A549 (cell line): ENCODE data around the gene ARHGAP23. TPM values are rescaled to one million over a fixed set of nuclear protein-coding genes. Genes with fewer than 3 reads are reported as not detected.

Source experiments
- ATAC-seq, 2 experiments: fragments of 200-7000 bp in 1 of 2; fragments of >200 bp in 1 of 2; cut with Nextera tagmentation in 1 of 2; cut with Tn5 transposase in 1 of 2; 3 replicates each; pipeline versions ENCODE4 v1.8.0 to v1.9.1; 2018 to 2020; ENCODE audit warnings: mild to moderate bottlenecking in 1 of 2, moderate library complexity in 1 of 2
- CTCF ChIA-PET: fragments of 300-600 bp; sonication (Branson Sonifier 250); formaldehyde crosslinking; extraction: SDS; loops from one replicate; lab custom pipeline; 2021; ENCODE audit warnings: antibody characterized with exemption, inconsistent platforms; lab: Yijun Ruan, JAX
- POLR2A ChIA-PET: fragments of 350-600 bp; formaldehyde crosslinking; extraction: SDS; loops from one replicate; lab custom pipeline; 2021; ENCODE audit warnings: antibody characterized with exemption, inconsistent platforms; lab: Yijun Ruan, JAX
- DNase-seq, 2 experiments: peaks; one replicate each; pipeline versions ENCODE4 v3.0.0 to v3.0.0-alpha.2; 2011 to 2016; ENCODE audit warnings: low read depth in 1 of 2, low spot score in 1 of 2
- FAIRE-seq: peaks from 2 replicates; lab custom pipeline; 2011; peaks lifted over from hg19 to GRCh38; lab: Jason Lieb, UNC
- H3K27ac ChIP-seq, 2 experiments: fragments of >200 bp; sonication (Bioruptor Twin); formaldehyde crosslinking; 3 replicates each; pipeline ENCODE4 v1.5.1; 2016 to 2017
- H3K4me1 ChIP-seq: fragments of >200 bp; sonication (Bioruptor Twin); formaldehyde crosslinking; 3 replicates; pipeline ENCODE4 v1.6.1; 2016
- H3K4me2 ChIP-seq: fragments of >200 bp; sonication (Bioruptor Twin); formaldehyde crosslinking; 3 replicates; pipeline ENCODE4 v1.6.1; 2016
- H3K4me3 ChIP-seq: fragments of >200 bp; sonication (Bioruptor Twin); formaldehyde crosslinking; 3 replicates; pipeline ENCODE4 v1.5.1; 2016
- H3K9me3 ChIP-seq: fragments of >200 bp; sonication (Bioruptor Twin); formaldehyde crosslinking; 3 replicates; pipeline ENCODE4 v1.6.1; 2016
- CHD2 ChIP-seq: fragments of 150-350 bp; IDR thresholded peaks from 2 replicates; pipeline ENCODE4 v1.6.1; 2014; ENCODE audit warnings: low read length; ENCODE audit not compliant: partially characterized antibody
- EHF ChIP-seq: fragments of 250-450 bp; sonication (Bioruptor Pico); IDR thresholded peaks from 2 replicates; pipeline ENCODE4 v1.5.0; 2020; ENCODE audit warnings: mild to moderate bottlenecking
- EHMT2 ChIP-seq: fragments of 200-600 bp; sonication (generic); IDR thresholded peaks from 2 replicates; pipeline ENCODE4 v1.6.1; 2016; ENCODE audit warnings: antibody characterized with exemption, low read depth, mild to moderate bottlenecking, moderate library complexity
- FOSL2 ChIP-seq, 2 experiments: fragments of 450-650 bp in 1 of 2; fragments of >200 bp in 1 of 2; sonication (Bioruptor Twin) in 1 of 2; formaldehyde crosslinking; IDR thresholded peaks; 2 replicates each; pipeline versions ENCODE4 v1.5.0 to v1.6.1; 2016 to 2020; ENCODE audit warnings: mild to moderate bottlenecking in 1 of 2, moderate library complexity in 1 of 2
- HEYL ChIP-seq: fragments of 250-450 bp; sonication (Bioruptor Pico); IDR thresholded peaks from 2 replicates; pipeline ENCODE4 v1.8.0; 2021; ENCODE audit warnings: mild to moderate bottlenecking, moderate library complexity
- HOXB5 ChIP-seq: fragments of 250-450 bp; sonication (Bioruptor Pico); IDR thresholded peaks from 2 replicates; pipeline ENCODE4 v1.5.0; 2020; ENCODE audit warnings: mild to moderate bottlenecking, moderate library complexity
- JUNB ChIP-seq: fragments of >200 bp; sonication (Bioruptor Twin); formaldehyde crosslinking; IDR thresholded peaks from 2 replicates; pipeline ENCODE4 v1.6.1; 2016
- KDM1A ChIP-seq: fragments of 200-600 bp; sonication (generic); IDR thresholded peaks from 2 replicates; pipeline ENCODE4 v1.6.1; 2016; ENCODE audit warnings: low read depth, mild to moderate bottlenecking
- KDM5A ChIP-seq: fragments of 200-600 bp; sonication (generic); IDR thresholded peaks from 2 replicates; pipeline ENCODE4 v1.6.1; 2016; ENCODE audit warnings: antibody characterized with exemption, mild to moderate bottlenecking
- MAFK ChIP-seq: fragments of 450-650 bp; IDR thresholded peaks from 2 replicates; pipeline ENCODE4 v1.6.1; 2014; ENCODE audit not compliant: partially characterized antibody
- MYC ChIP-seq: IDR thresholded peaks from 2 replicates; pipeline ENCODE4 v1.6.1; 2012; ENCODE audit warnings: mild to moderate bottlenecking, inconsistent platforms, low read length, improper control_type of control experiment, borderline replicate concordance
- PHF8 ChIP-seq: fragments of 200-600 bp; sonication (generic); IDR thresholded peaks from 2 replicates; pipeline ENCODE4 v1.6.1; 2016; ENCODE audit warnings: low read depth, mild to moderate bottlenecking, antibody characterized with exemption, moderate library complexity, borderline replicate concordance
- POLR2A ChIP-seq: IDR thresholded peaks from 2 replicates; pipeline ENCODE4 v1.6.1; 2012; ENCODE audit warnings: mild to moderate bottlenecking, low read length
- POLR2AphosphoS2 ChIP-seq: conservative IDR thresholded peaks from 2 replicates; pipeline ENCODE4 v1.6.1; 2012; ENCODE audit warnings: low read length, improper control_type of control experiment, inconsistent platforms
- RAD21 ChIP-seq, 2 experiments: fragments of >200 bp in 1 of 2; sonication (Bioruptor Twin) in 1 of 2; formaldehyde crosslinking in 1 of 2; IDR thresholded peaks in 1 of 2; conservative IDR thresholded peaks in 1 of 2; 2 replicates in 1 of 2; 3 replicates in 1 of 2; pipeline ENCODE4 v1.6.1; 2012 to 2018; ENCODE audit warnings: inconsistent platforms in 1 of 2
- RFX5 ChIP-seq: fragments of 450-650 bp; IDR thresholded peaks from 2 replicates; pipeline ENCODE4 v1.7.1; 2014; ENCODE audit warnings: antibody characterized with exemption, mild to moderate bottlenecking, moderate library complexity
- RNF2 ChIP-seq: fragments of 200-600 bp; sonication (generic); IDR thresholded peaks from 2 replicates; pipeline ENCODE4 v1.6.1; 2016; ENCODE audit warnings: low read depth, mild to moderate bottlenecking, antibody characterized with exemption, moderate library complexity, borderline replicate concordance
- SREBF2 ChIP-seq: fragments of 450-650 bp; IDR thresholded peaks from 2 replicates; pipeline ENCODE4 v1.6.1; 2014; ENCODE audit warnings: mild to moderate bottlenecking, moderate library complexity
- TFCP2L1 ChIP-seq: fragments of 250-450 bp; sonication (Bioruptor Pico); IDR thresholded peaks from 2 replicates; pipeline ENCODE4 v1.5.0; 2021; ENCODE audit warnings: mild to moderate bottlenecking
- TP53 ChIP-seq: fragments of 250-450 bp; sonication (Bioruptor Pico); IDR thresholded peaks from 2 replicates; pipeline ENCODE4 v1.5.0; 2021; ENCODE audit warnings: mild to moderate bottlenecking, moderate library complexity
- ZFP36 ChIP-seq: fragments of 450-650 bp; IDR thresholded peaks from 2 replicates; pipeline ENCODE4 v1.6.1; 2014; ENCODE audit warnings: borderline replicate concordance; ENCODE audit not compliant: partially characterized antibody
- ZSCAN20 ChIP-seq: fragments of 250-450 bp; sonication (Bioruptor Pico); IDR thresholded peaks from 2 replicates; pipeline ENCODE4 v1.8.0; 2022; ENCODE audit warnings: mild to moderate bottlenecking, moderate library complexity
- WGBS: methylation state at CpG from one replicate; pipeline ENCODE4 v1.1.6; 2017; ENCODE audit errors: missing lambda C conversion rate; 5-methylcytosine and 5-hydroxymethylcytosine counted together
- polyA plus RNA-seq, 4 experiments: library from polyadenylated mRNA; depleted of rRNA in 3 of 4; stranded (reverse); fragments of >200 nt; fragmentation: RNase III in 1 of 4; extraction: RNeasy Plus Mini Kit Qiagen cat#74134 plus additional on column Dnase treatment in 1 of 4; gene quantifications; 2 replicates in 3 of 4; 3 replicates in 1 of 4; pipeline ENCODE4 v1.2.3, GENCODE V29; 2011 to 2017
- TF ChIP-seq, protein P1 (sequence below): fragments of 450-650 bp; IDR thresholded peaks from 2 replicates; pipeline ENCODE4 v1.6.1; 2014; ENCODE audit warnings: antibody characterized with exemption
- TF ChIP-seq, protein P2 (sequence below): fragments of 250-450 bp; sonication (Bioruptor Pico); IDR thresholded peaks from 2 replicates; pipeline ENCODE4 v1.5.0; 2020; ENCODE audit warnings: low read depth, mild to moderate bottlenecking, moderate library complexity

The ARHGAP23 gene
- polyA plus RNA-seq, 2 of the 4 experiments (the other 2 are of a cell fraction) = 4.8 to 32.6 TPM

DNA sequence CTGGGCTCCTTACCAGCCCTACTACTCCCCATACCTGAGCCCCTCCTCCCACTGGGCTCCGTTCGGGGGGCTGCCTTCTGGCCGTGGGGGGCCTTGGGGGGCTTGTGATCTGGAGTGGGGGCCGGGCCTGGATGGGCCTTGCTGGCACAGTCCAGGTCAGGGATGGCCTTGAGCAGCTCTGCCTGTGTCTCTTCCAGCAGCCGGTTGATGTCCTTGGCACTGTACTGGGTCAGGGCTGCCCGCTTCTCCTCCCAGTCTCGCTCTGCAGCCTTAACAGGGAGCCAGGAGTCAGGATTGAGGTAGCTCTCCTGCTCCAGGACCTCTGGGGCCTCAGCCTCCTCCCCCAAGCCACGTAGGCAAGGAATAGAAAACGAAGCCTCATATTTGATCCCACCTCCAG is 122.9 kb downstream of the ARHGAP23 start:
- WGBS = 84% methylated on average over 7 of the region's 9 CpGs
- Histone ChIP-seq H3K4me1 (no peaks in the 10 kb centered on the region), H3K4me2 (no peak overlapping the region), H3K27ac (no peak overlapping the region), H3K9me3 (no peaks in the 10 kb centered on the region)
- DNase-seq = no peak
- TF ChIP-seq KDM5A (no peak), JUNB (no peak), ZFP36 (no peak), MYC (no peak), RFX5 (no peak), MAFK (no peak), EHMT2 (no peak)
- TF ChIP-seq, protein P1, sequence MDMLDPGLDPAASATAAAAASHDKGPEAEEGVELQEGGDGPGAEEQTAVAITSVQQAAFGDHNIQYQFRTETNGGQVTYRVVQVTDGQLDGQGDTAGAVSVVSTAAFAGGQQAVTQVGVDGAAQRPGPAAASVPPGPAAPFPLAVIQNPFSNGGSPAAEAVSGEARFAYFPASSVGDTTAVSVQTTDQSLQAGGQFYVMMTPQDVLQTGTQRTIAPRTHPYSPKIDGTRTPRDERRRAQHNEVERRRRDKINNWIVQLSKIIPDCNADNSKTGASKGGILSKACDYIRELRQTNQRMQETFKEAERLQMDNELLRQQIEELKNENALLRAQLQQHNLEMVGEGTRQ = no peak
- TF ChIP-seq, all 56 proteins: peak for 0
- H3K4me3 ChIP-seq = no peak overlapping the region
- ATAC-seq (no peak), FAIRE-seq (no peak)
- POLR2A ChIA-PET = no interaction called here
- CTCF ChIA-PET = interaction anchor here (0.6 to 28.4 kb wide), 8 partner anchors 14 to 805 kb away, joined by 3 to 948 read pairs (median 5); partner anchors contain the start of gene SRCIN1

DNA sequence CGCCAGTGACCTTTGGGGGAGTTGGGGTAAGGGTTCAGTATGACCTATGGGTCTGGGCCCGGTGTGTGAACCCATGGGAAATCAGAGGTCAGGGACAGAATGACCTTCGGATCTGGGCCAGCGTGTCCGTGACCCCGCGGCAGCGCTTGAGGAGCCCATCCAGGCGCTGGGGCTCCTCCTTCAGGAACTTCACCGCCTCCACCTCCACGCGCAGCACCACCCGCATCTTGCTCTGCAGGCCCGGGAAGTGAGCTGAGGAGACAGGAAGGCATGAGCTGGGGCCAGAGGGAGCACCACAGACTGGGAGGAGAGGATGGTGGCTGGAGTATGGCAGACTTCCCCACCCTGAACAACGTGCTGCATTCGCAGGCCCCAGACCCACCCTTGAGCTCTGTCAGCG is 124.1 kb downstream of the ARHGAP23 start:
- H3K27ac ChIP-seq = no peak overlapping the region
- H3K4me3 ChIP-seq = no peak overlapping the region
- WGBS = 91% methylated on average over 17 of the region's 17 CpGs
- CTCF ChIA-PET = interaction anchor here (1.1 to 28.4 kb wide), 8 partner anchors 16 to 106 kb away, joined by 3 to 948 read pairs (median 10); partner anchors contain the start of gene SRCIN1
- POLR2A ChIA-PET = no interaction called here
- DNase-seq = no peak
- no peak for FAIRE-seq
- no peak overlapping the region for H3K4me2 ChIP-seq
- H3K4me1 ChIP-seq = peaks cover 1% of the 10 kb centered on the region; the same call in 2 of the 3 replicates
- no peak for ATAC-seq
- no peak for TF ChIP-seq CHD2
- no peak for TF ChIP-seq POLR2A
- TF ChIP-seq HOXB5 (CRISPR knock-in tag) = no peak
- TF ChIP-seq KDM1A = no peak
- TF ChIP-seq RNF2 = no peak
- TF ChIP-seq, all 56 proteins: peak for 0
- no peaks in the 10 kb centered on the region for H3K9me3 ChIP-seq

DNA sequence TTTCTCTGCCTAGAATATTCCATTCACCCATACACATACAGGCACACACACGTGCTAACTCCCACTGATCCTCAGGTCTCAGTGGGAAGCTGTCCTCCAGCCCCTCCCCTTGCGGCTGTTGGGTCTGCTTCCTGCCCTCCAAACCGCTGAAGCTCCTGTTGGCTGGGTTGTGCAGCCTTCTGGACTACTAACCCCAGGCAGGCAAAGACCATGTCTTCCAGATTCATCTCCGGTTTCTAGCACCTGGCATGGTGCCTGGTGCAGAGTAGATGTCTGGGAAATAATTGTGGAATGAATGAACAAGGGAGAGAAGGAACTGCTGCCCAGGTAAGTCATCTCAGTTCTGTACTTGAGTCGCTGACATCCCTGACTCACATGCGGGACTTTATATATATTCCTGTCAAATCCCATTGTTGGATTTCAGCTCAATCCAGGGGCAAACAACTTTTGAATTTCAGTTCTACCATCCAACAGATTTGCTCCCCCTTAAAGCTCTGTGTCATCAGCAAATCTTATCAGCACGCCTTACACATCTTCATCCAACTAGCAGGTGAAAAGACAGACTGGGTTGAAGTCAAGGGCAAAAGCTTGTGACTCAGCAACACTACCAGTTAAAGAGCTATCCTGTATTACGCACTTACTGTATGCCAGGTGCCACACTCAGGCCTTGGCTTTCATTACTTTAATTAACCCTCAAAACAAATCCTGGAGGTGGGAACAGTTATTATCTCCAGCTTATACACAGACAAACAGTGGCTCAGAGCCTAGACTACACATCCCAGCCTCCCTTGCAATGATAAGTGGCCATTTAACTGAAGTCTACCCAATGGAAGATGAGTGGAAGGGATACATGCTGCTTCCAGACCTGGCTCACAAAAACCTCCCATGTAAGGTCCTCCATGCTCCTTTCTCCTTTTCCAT is 126.4 kb downstream of the ARHGAP23 start:
- no peak overlapping the region for H3K27ac ChIP-seq
- FAIRE-seq (no peak), DNase-seq (no peak), ATAC-seq (no peak)
- H3K4me2 ChIP-seq = no peak overlapping the region
- 63% methylated on average over 8 of the region's 8 CpGs for WGBS
- ChIA-PET POLR2A (no interaction called here), CTCF (interaction anchor here (1.0 to 28.4 kb wide), 10 partner anchors 8 to 148 kb away, joined by 3 to 948 read pairs (median 8); partner anchors contain the start of gene SRCIN1)
- H3K4me3 ChIP-seq = no peak overlapping the region
- peaks cover 10% of the 10 kb centered on the region for H3K4me1 ChIP-seq
- TF ChIP-seq, protein P1 = no peak
- no peak for TF ChIP-seq HEYL (CRISPR knock-in tag)
- H3K9me3 ChIP-seq = no peaks in the 10 kb centered on the region

DNA sequence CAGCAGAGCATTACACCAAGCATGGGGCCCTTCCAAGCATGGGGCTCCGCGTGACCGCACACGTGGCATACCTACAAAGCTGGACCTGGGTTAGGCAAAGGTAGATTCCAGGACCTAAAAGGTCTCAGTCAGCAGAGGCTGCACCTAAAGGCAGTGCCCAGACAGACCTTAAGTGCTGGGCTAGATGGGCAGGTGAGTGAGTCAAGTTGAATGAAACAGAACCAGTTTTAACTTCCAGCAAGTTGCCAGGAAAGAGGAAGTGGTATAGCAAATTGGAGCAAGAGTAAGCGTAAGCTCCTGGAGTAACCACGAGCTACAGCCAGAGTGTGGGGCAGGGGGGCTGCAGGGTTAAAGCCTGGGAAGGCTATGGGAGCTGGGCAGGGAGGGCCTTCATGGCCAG is 128.0 kb downstream of the ARHGAP23 start:
- Histone ChIP-seq H3K4me2 (no peak overlapping the region), H3K9me3 (no peaks in the 10 kb centered on the region), H3K4me1 (peaks cover 16% of the 10 kb centered on the region), H3K4me3 (no peak overlapping the region), H3K27ac (no peak overlapping the region)
- DNase-seq = no peak
- 84% methylated on average over 6 of the region's 6 CpGs for WGBS
- ChIA-PET CTCF (interaction anchor here (0.6 to 28.4 kb wide), 11 partner anchors 9 to 133 kb away, joined by 3 to 948 read pairs (median 7); partner anchors contain the start of gene SRCIN1), POLR2A (no interaction called here)
- no peak for FAIRE-seq
- no peak for ATAC-seq
- TF ChIP-seq SREBF2 (no peak), ZSCAN20 (CRISPR knock-in tag) (no peak), PHF8 (no peak), TP53 (CRISPR knock-in tag) (no peak), POLR2AphosphoS2 (no peak), POLR2A (no peak), HEYL (CRISPR knock-in tag) (no peak), RAD21 (conservative IDR thresholded peaks at IDR 0.05 in 1 of 2, IDR thresholded peaks at IDR 0.05 in 1 of 2) (no peak), EHMT2 (no peak), FOSL2 (IDR thresholded peaks at IDR 0.05) (no peak), FOSL2 (CRISPR knock-in tag; IDR thresholded peaks at IDR 0.05) (no peak), EHF (CRISPR knock-in tag) (no peak), CHD2 (no peak), TFCP2L1 (CRISPR knock-in tag) (no peak)
- TF ChIP-seq, protein P2, sequence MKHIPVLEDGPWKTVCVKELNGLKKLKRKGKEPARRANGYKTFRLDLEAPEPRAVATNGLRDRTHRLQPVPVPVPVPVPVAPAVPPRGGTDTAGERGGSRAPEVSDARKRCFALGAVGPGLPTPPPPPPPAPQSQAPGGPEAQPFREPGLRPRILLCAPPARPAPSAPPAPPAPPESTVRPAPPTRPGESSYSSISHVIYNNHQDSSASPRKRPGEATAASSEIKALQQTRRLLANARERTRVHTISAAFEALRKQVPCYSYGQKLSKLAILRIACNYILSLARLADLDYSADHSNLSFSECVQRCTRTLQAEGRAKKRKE (CRISPR knock-in tag) = no peak
- TF ChIP-seq, protein P1 = no peak
